Keratinocyte (primary cell): Measurements from ENCODE around the gene NAT10. TPM values are rescaled to one million over a fixed set of nuclear protein-coding genes. Genes with fewer than 3 reads are reported as not detected.

Source experiments
- DNase-seq: peaks from one replicate; pipeline ENCODE4 v3.0.0-alpha.2; 2011; ENCODE audit warnings: low read depth, missing footprints, low spot score
- FAIRE-seq: peaks from 2 replicates; lab custom pipeline; 2011; peaks lifted over from hg19 to GRCh38; lab: Jason Lieb, UNC
- H2AFZ ChIP-seq: 2 replicates; pipeline ENCODE4 v1.6.0; 2012; ENCODE audit warnings: low read length, control low read depth, inconsistent platforms; ENCODE audit not compliant: control insufficient read depth
- H3K27ac ChIP-seq: 2 replicates; pipeline ENCODE4 v1.5.1; 2011; ENCODE audit warnings: low read length; ENCODE audit not compliant: control insufficient read depth, insufficient read depth
- H3K27me3 ChIP-seq: 3 replicates; pipeline ENCODE4 v1.6.0; 2011; ENCODE audit warnings: low read length; ENCODE audit not compliant: control insufficient read depth, insufficient read depth; ENCODE audit errors: extremely low read depth
- H3K36me3 ChIP-seq, 2 experiments: 2 replicates in 1 of 2; 3 replicates in 1 of 2; pipeline ENCODE4 v1.5.1; 2011; ENCODE audit warnings: low read length in 2 of 2, mild to moderate bottlenecking in 1 of 2; ENCODE audit not compliant: control insufficient read depth in 2 of 2, insufficient read depth in 2 of 2; ENCODE audit errors: extremely low read depth in 1 of 2
- H3K4me1 ChIP-seq: 3 replicates; pipeline ENCODE4 v1.5.1; 2011; ENCODE audit warnings: low read length; ENCODE audit not compliant: control insufficient read depth, insufficient read depth; ENCODE audit errors: extremely low read depth
- H3K4me2 ChIP-seq: 3 replicates; pipeline ENCODE4 v1.6.0; 2011; ENCODE audit warnings: low read depth, low read length; ENCODE audit not compliant: control insufficient read depth, insufficient read depth; ENCODE audit errors: extremely low read depth
- H3K4me3 ChIP-seq, 3 experiments: fragments of 200-600 bp in 1 of 3; sonication (generic) in 1 of 3; 2 replicates in 2 of 3; 3 replicates in 1 of 3; pipeline ENCODE4 v1.5.1; 2011 to 2016; ENCODE audit warnings: low read length in 3 of 3, mild to moderate bottlenecking in 3 of 3, control low read depth in 2 of 3, inconsistent platforms in 1 of 3, low read depth in 1 of 3, mixed read lengths in 1 of 3, mixed run types in 1 of 3, moderate library complexity in 1 of 3; ENCODE audit not compliant: control insufficient read depth in 2 of 3, insufficient read depth in 2 of 3; ENCODE audit errors: extremely low read depth in 1 of 3
- H3K79me2 ChIP-seq: 2 replicates; pipeline ENCODE4 v1.6.0; 2012; ENCODE audit warnings: low read length; ENCODE audit not compliant: control insufficient read depth, insufficient read depth
- H3K9ac ChIP-seq: 3 replicates; pipeline ENCODE4 v1.6.0; 2011; ENCODE audit warnings: low read length; ENCODE audit not compliant: control insufficient read depth, insufficient read depth; ENCODE audit errors: extremely low read depth
- H3K9me1 ChIP-seq: 3 replicates; pipeline ENCODE4 v1.6.0; 2011; ENCODE audit warnings: low read length; ENCODE audit not compliant: control insufficient read depth, insufficient read depth; ENCODE audit errors: extremely low read depth
- H3K9me3 ChIP-seq: 2 replicates; pipeline ENCODE4 v1.5.1; 2012; ENCODE audit warnings: low read depth, low read length; ENCODE audit not compliant: control insufficient read depth
- H4K20me1 ChIP-seq: 3 replicates; pipeline ENCODE4 v1.6.0; 2011; ENCODE audit warnings: low read length; ENCODE audit not compliant: control insufficient read depth, insufficient read depth; ENCODE audit errors: extremely low read depth
- EZH2 ChIP-seq: IDR thresholded peaks from one replicate; pipeline ENCODE4 v1.6.1; 2012; ENCODE audit warnings: inconsistent platforms, mild to moderate bottlenecking, low read length, moderate library complexity
- dilution Hi-C: fragments of 300-500 bp; cut with MboI; formaldehyde crosslinking; loops from one replicate; pipeline ENCODE4 v1.7.0; 2020; ENCODE audit warnings: low sequenced_read_pairs; ENCODE audit not compliant: extremely low pct_ligation_motif_present
- polyA plus RNA-seq, 5 experiments: library from polyadenylated mRNA; depleted of rRNA in 3 of 5; stranded (reverse) in 3 of 5; stranded (forward) in 1 of 5; unstranded in 1 of 5; fragments of >200 nt; gene quantifications; 1 replicate in 1 of 5; 2 replicates in 3 of 5; 3 replicates in 1 of 5; pipeline versions ENCODE4 v1.2.1 to v1.2.3, GENCODE V29; 2011 to 2012; ENCODE audit warnings: missing spikeins in 2 of 5, low read depth in 1 of 5, low replicate concordance in 1 of 5
- TF ChIP-seq, protein P1 (sequence below), 3 experiments: IDR thresholded peaks in 1 of 3; conservative IDR thresholded peaks in 1 of 3; optimal IDR thresholded peaks in 1 of 3; 2 replicates in 2 of 3; 3 replicates in 1 of 3; pipeline versions ENCODE3 to v1.5.1; 2011; ENCODE audit warnings: low read length in 3 of 3, mild to moderate bottlenecking in 3 of 3, moderate library complexity in 2 of 3, control low read depth in 1 of 3, inconsistent platforms in 1 of 3; ENCODE audit not compliant: insufficient read depth in 2 of 3; ENCODE audit errors: extremely low read depth in 1 of 3

NAT10 gene
- polyA plus RNA-seq, 1 donor (not counting 4 experiments of a cell fraction or from before 2014, with no cell fraction given), result 44.0 TPM

DNA sequence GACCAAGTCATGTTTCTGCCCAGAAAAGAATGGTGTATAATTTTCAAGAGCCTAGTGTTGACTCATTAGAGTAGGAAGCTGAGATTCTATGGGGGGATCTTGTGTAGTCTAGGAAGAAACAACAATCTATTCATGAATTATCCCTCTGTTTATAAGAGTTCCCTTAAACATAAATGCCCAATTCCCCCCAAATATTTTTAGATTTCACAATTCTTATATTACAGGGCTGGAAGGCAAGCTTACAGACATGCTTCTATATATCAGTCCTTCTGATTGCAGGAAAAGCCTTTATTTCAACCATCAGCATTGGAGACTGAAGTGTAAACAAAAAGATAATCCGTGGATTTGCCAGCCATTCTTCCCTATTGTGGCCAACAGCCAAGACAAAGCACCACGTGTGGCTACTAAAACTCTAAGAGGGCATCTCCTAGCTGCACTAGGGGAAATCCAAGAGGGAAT, 71.4 kb downstream of the NAT10 start:
- Histone ChIP-seq H3K4me3 (no peak overlapping the region), H3K36me3 (no peaks in the 10 kb centered on the region), H3K27ac (no peak overlapping the region), H4K20me1 (no peaks in the 10 kb centered on the region), H3K9me3 (no peaks in the 10 kb centered on the region), H3K27me3 (no peaks in the 10 kb centered on the region), H3K4me1 (peaks cover 14% of the 10 kb centered on the region), H3K9ac (no peak overlapping the region), H3K79me2 (no peaks in the 10 kb centered on the region), H2AFZ (no peak overlapping the region), H3K4me2 (peak overlapping the region; percentile 1), H3K9me1 (no peaks in the 10 kb centered on the region)
- DNase-seq (no peak), FAIRE-seq (no peak)
- no peak for TF ChIP-seq EZH2
- TF ChIP-seq, protein P1, sequence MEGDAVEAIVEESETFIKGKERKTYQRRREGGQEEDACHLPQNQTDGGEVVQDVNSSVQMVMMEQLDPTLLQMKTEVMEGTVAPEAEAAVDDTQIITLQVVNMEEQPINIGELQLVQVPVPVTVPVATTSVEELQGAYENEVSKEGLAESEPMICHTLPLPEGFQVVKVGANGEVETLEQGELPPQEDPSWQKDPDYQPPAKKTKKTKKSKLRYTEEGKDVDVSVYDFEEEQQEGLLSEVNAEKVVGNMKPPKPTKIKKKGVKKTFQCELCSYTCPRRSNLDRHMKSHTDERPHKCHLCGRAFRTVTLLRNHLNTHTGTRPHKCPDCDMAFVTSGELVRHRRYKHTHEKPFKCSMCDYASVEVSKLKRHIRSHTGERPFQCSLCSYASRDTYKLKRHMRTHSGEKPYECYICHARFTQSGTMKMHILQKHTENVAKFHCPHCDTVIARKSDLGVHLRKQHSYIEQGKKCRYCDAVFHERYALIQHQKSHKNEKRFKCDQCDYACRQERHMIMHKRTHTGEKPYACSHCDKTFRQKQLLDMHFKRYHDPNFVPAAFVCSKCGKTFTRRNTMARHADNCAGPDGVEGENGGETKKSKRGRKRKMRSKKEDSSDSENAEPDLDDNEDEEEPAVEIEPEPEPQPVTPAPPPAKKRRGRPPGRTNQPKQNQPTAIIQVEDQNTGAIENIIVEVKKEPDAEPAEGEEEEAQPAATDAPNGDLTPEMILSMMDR (optimal IDR thresholded peaks at IDR 0.05 in 1 of 3, IDR thresholded peaks at IDR 0.05 in 1 of 3, conservative IDR thresholded peaks at IDR 0.05 in 1 of 3; ENCODE audit: extremely low read depth in 1 of 3, insufficient read depth in 2 of 3, low read length in 3 of 3), result no peak
- dilution Hi-C loops, result no loop called here

GRCh38 chr11:34178209-34178821, 72.9 kb downstream of the NAT10 start:
- Histone ChIP-seq H3K9me3 (no peaks in the 10 kb centered on the region), H3K79me2 (no peaks in the 10 kb centered on the region), H3K9me1 (no peaks in the 10 kb centered on the region), H3K9ac (no peak overlapping the region), H3K27ac (no peak overlapping the region), H3K4me1 (peaks cover 14% of the 10 kb centered on the region), H3K27me3 (no peaks in the 10 kb centered on the region), H4K20me1 (no peaks in the 10 kb centered on the region), H3K4me3 (no peak overlapping the region), H2AFZ (no peak overlapping the region), H3K4me2 (no peak overlapping the region), H3K36me3 (no peaks in the 10 kb centered on the region)
- DNase-seq (no peak), FAIRE-seq (no peak)
- TF ChIP-seq, protein P1 (optimal IDR thresholded peaks at IDR 0.05 in 1 of 3, IDR thresholded peaks at IDR 0.05 in 1 of 3, conservative IDR thresholded peaks at IDR 0.05 in 1 of 3; ENCODE audit: extremely low read depth in 1 of 3, insufficient read depth in 2 of 3, low read length in 3 of 3), result no peak
- TF ChIP-seq EZH2, result no peak
- dilution Hi-C loops, result no loop called here
